ENCODE measurements around the gene PCYOX1L.

PCYOX1L gene

DNA sequence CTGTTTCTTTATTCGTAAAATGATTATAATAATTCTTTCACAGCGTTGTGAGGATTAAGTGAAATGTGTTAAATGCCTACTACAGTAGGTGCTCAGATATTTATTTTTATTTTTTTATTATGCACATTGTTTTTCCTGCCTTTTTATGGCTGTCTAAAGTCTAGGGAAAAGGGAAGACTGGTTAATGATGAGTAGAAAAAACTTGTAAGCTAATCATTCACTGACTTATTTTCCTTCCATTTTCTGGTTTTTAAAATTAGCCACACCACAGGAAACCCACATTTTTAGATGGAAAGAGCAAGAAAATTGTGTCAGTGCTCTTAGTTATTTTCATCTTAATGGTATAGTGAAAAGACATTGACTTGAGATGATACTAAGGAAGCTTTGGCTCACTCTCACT, 3.9 kb upstream of the PCYOX1L start:
- CTCF ChIA-PET: interaction anchor here (0.6 to 0.9 kb wide), 2 partner anchors 88 to 1150 kb away, joined by 3 to 5 read pairs; no protein-coding TSS in a partner anchor
- POLR2A ChIA-PET: interaction anchor here (9.3 kb wide), 1 partner anchor 9 kb away, joined by 160 read pairs; the partner anchor contains the start of gene GRPEL2
- no peak for DNase-seq (ENCODE audit: extremely low spot score)
- TF ChIP-seq TARDBP (IDR thresholded peaks at IDR 0.05) (no peak), HDGF (IDR thresholded peaks at IDR 0.05; ENCODE audit: borderline replicate concordance) (no peak), L3MBTL2 (conservative IDR thresholded peaks at IDR 0.05) (no peak), BHLHE40 (IDR thresholded peaks at IDR 0.05; ENCODE audit: borderline replicate concordance) (no peak), FOXA1 (IDR thresholded peaks at IDR 0.05) (no peak), ELF4 (IDR thresholded peaks at IDR 0.05) (no peak), FOXK2 (IDR thresholded peaks at IDR 0.05) (no peak), LEF1 (IDR thresholded peaks at IDR 0.05; ENCODE audit: borderline replicate concordance) (no peak), ARNT (IDR thresholded peaks at IDR 0.05) (no peak), SUZ12 (IDR thresholded peaks at IDR 0.05) (no peak)
- TF ChIP-seq, protein P1, sequence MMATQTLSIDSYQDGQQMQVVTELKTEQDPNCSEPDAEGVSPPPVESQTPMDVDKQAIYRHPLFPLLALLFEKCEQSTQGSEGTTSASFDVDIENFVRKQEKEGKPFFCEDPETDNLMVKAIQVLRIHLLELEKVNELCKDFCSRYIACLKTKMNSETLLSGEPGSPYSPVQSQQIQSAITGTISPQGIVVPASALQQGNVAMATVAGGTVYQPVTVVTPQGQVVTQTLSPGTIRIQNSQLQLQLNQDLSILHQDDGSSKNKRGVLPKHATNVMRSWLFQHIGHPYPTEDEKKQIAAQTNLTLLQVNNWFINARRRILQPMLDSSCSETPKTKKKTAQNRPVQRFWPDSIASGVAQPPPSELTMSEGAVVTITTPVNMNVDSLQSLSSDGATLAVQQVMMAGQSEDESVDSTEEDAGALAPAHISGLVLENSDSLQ (IDR thresholded peaks at IDR 0.05): no peak

DNA sequence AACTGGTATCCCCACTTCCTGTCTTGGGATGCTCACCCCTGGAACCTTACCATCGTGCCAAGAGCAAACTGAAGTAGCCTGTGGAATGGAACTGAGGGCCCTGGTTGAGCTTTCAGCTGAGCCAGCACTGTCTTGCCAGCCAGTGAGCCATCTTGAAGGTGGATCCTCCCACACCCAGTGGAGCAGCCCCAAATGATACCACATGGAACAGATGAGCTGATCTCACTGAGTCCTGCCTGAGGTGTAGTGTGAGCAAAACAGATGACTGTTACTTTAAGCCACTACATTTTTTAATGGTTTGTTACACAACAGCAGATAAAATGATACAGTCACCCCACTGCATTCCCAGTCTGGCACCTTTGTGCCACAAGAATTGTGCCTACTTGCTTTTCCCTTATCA, 2.2 kb upstream of the PCYOX1L start:
- DNase-seq (ENCODE audit: extremely low spot score): no peak
- TF ChIP-seq FOXK2 (IDR thresholded peaks at IDR 0.05) (no peak), NFRKB (IDR thresholded peaks at IDR 0.05) (no peak), FOXA1 (IDR thresholded peaks at IDR 0.05) (no peak), ZNF384 (IDR thresholded peaks at IDR 0.05) (no peak), SUZ12 (IDR thresholded peaks at IDR 0.05) (no peak), L3MBTL2 (conservative IDR thresholded peaks at IDR 0.05) (no peak), SP1 (IDR thresholded peaks at IDR 0.05) (no peak), BHLHE40 (IDR thresholded peaks at IDR 0.05; ENCODE audit: borderline replicate concordance) (no peak), FOXM1 (IDR thresholded peaks at IDR 0.05; ENCODE audit: borderline replicate concordance) (no peak), ARNT (IDR thresholded peaks at IDR 0.05) (no peak), LEF1 (IDR thresholded peaks at IDR 0.05; ENCODE audit: borderline replicate concordance) (no peak), TARDBP (IDR thresholded peaks at IDR 0.05) (no peak)
- TF ChIP-seq, protein P1 (IDR thresholded peaks at IDR 0.05): no peak
- CTCF ChIA-PET: no interaction called here
- POLR2A ChIA-PET: interaction anchor here (9.3 kb wide), 1 partner anchor 10 kb away, joined by 160 read pairs; the partner anchor contains the start of gene GRPEL2

- CTCF ChIA-PET: interaction anchor here (0.7 kb wide), 1 partner anchor 300 kb away, joined by 3 read pairs; no protein-coding TSS in a partner anchor
- TF ChIP-seq HDGF (IDR thresholded peaks at IDR 0.05; ENCODE audit: borderline replicate concordance): no peak
- TF ChIP-seq, protein P1 (IDR thresholded peaks at IDR 0.05): no peak
- TF ChIP-seq CTBP1 (IDR thresholded peaks at IDR 0.05; ENCODE audit: borderline replicate concordance): no peak
- TF ChIP-seq SP1 (IDR thresholded peaks at IDR 0.05): no peak
- TF ChIP-seq BHLHE40 (IDR thresholded peaks at IDR 0.05; ENCODE audit: borderline replicate concordance): no peak
- no peak for TF ChIP-seq SUZ12 (IDR thresholded peaks at IDR 0.05)
- no peak for TF ChIP-seq ZNF384 (IDR thresholded peaks at IDR 0.05)
- no peak for TF ChIP-seq FOXK2 (IDR thresholded peaks at IDR 0.05)
- no peak for TF ChIP-seq FOXA1 (IDR thresholded peaks at IDR 0.05)
- no peak for TF ChIP-seq NFRKB (IDR thresholded peaks at IDR 0.05)
- TF ChIP-seq ARNT (IDR thresholded peaks at IDR 0.05): no peak
- POLR2A ChIA-PET: interaction anchor here (9.3 kb wide), 1 partner anchor 11 kb away, joined by 160 read pairs; the partner anchor contains the start of gene GRPEL2
- no peak for DNase-seq (ENCODE audit: extremely low spot score)
Measured at GRCh38 chr5:149356391-149356790, 1.5 kb upstream of the PCYOX1L start.

DNA sequence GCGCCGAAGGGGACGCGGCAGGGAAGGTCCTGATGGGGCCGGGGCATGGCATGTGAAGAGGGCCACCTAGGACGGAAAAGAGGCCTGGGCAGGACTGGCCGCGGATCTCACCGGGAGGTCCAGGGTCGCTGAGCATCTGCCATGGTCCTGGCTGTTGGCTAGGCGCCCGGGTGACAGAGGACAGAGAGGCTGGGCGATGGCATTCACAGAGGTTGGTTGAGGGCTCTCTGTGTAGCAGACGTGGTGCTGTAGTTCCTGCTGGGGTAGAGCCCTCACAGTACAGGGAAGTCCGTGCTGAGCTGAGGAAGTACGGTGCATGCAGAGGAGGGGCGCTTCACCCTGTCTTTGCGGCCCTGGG, 427 bp downstream of the PCYOX1L start:
- POLR2A ChIA-PET: interaction anchor here (0.6 to 9.3 kb wide), 13 partner anchors 9 to 222 kb away, joined by 3 to 160 read pairs (median 4); partner anchors contain the start of gene GRPEL2
- CTCF ChIA-PET: interaction anchor here (0.8 to 2.1 kb wide), 4 partner anchors 9 to 78 kb away, joined by 3 to 10 read pairs (median 6); no protein-coding TSS in a partner anchor
- DNase-seq (ENCODE audit: extremely low spot score): no peak
- TF ChIP-seq HDGF (IDR thresholded peaks at IDR 0.05; ENCODE audit: borderline replicate concordance) (no peak), CTBP1 (IDR thresholded peaks at IDR 0.05; ENCODE audit: borderline replicate concordance) (no peak), FOXK2 (IDR thresholded peaks at IDR 0.05) (no peak)

DNA sequence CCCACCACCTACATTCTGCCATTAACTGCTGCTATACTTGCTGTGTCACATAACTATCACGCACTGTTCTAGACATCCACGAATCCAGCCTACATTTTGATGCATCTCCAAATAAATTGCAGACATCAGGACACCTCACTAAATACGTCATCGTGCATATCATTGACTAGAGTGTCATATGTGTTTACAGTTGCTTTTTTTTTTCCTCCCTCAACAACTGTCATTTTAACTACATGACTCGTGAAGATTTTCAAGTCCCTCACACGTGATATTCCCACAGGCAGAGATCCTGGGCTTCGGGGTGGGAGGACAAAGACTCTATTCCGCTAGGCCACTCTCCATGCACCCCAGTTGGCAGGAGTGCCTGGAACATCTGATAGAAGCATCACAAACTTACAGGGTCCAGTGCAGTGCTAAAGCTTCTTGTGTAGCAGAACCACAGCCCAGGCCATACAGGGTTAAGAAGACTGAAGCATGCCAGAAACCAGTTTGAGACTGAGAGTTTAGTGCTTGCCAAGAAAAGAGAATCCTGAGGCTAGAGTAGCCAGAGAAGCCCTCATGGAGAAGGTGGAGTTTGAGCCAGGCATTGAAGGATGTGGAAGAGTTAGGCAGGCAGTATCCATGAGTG, 1.1 kb downstream of the PCYOX1L start:
- DNase-seq (ENCODE audit: extremely low spot score): no peak
- POLR2A ChIA-PET: interaction anchor here (0.6 to 9.3 kb wide), 8 partner anchors 9 to 80 kb away, joined by 3 to 160 read pairs (median 6); partner anchors contain the start of gene GRPEL2
- CTCF ChIA-PET: interaction anchor here (0.8 to 2.1 kb wide), 2 partner anchors 75 to 77 kb away, joined by 3 to 6 read pairs; no protein-coding TSS in a partner anchor
- TF ChIP-seq NFRKB (IDR thresholded peaks at IDR 0.05) (no peak), TARDBP (IDR thresholded peaks at IDR 0.05) (no peak), CTBP1 (IDR thresholded peaks at IDR 0.05; ENCODE audit: borderline replicate concordance) (no peak), FOXA1 (IDR thresholded peaks at IDR 0.05) (no peak), BHLHE40 (IDR thresholded peaks at IDR 0.05; ENCODE audit: borderline replicate concordance) (no peak), LEF1 (IDR thresholded peaks at IDR 0.05; ENCODE audit: borderline replicate concordance) (no peak), SP1 (IDR thresholded peaks at IDR 0.05) (no peak), FOXK2 (IDR thresholded peaks at IDR 0.05) (no peak), FOXM1 (IDR thresholded peaks at IDR 0.05; ENCODE audit: borderline replicate concordance) (no peak)
- TF ChIP-seq, protein P1 (IDR thresholded peaks at IDR 0.05): no peak
